Measurements from ENCODE around the gene DCLK2.

- TF ChIP-seq EP300 (IDR thresholded peaks at IDR 0.05; ENCODE audit: borderline replicate concordance): no peak
- no peak for TF ChIP-seq RAD21 (IDR thresholded peaks at IDR 0.05; ENCODE audit: low read depth)
- no peak for TF ChIP-seq NFIC (IDR thresholded peaks at IDR 0.05)
Measured at GRCh38 chr4:150286656-150287055, 208.4 kb downstream of the DCLK2 start.
